CD4-positive, alpha-beta T cell treated with Interleukin-4 for 4 hours (primary cell): ENCODE results near the gene MRPL27.

Experiments
- DNase-seq: peaks from one replicate; pipeline ENCODE4 v3.0.0-alpha.2; 2020

Gene MRPL27

GRCh38 chr17:50382931-50383330, 9.9 kb upstream of the MRPL27 start:
- no peak for DNase-seq

- no peak for DNase-seq
Measured at GRCh38 chr17:50381920-50382319, 8.9 kb upstream of the MRPL27 start.

DNA sequence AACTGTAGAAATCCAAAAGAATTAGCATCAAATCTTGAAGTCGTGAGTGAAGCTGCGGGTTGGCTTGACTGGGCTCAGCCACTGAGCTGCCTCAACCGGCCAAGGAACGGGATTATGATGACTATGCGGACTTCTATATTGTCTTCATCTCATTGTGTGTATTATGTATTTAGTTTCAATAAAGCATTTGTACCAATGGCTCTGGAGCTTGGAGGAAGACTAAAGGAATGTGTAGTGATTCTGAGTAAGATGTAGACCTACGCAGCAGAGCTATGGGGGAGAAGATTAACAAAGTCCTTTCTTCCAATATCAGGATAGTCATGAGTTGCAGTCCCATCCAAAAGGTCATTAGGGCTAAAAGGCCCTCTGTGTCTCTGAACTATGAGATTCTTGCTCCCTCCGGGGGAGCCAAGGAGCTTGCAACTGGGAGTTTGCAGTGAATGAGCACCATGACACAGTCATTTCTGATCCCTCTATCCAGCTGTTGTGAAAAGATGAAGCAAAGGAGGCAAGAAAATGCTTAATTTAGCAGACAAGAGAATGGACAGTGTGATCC, 8.4 kb upstream of the MRPL27 start:
- no peak for DNase-seq

DNA sequence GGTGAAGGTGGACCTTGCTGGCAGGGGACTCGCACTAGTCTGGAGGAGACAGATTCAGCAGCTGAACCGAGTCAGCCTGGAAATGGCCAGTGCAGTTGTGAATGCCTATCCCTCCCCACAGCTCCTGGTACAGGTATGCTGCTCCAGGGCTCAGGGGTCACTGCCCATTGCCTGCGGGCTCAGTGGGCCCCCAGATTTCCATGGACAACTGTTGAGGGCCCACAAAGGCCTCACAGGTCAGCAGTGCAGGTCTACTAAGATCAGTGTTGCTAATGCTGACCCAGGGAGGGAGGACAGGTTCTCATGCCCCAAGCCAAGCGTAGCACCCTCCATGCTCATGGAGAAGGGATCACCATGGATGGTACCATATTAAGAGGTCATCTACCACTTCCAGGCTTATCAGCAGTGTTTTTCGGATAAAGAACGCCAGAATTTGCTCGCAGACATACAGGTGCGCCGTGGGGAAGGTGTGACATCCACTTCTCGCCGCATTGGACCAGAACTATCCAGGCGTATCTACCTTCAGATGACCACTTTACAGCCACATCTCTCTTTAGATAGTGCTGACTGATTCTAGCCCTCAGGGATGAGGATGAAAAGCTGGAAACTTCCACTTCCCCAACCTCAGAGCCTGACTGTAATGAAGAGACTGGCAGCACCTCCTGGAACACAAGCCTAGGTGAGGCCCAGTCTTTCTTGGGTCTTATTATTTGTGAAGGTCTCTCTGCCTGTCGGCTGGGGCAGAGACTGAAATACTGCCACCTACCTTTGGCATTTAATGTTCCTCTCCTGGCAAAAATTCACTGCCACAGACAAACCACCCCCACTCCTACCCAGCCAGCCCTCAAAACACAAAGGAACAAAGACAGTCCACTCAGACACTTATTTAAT, 7.6 kb upstream of the MRPL27 start:
- no peak for DNase-seq

- no peak for DNase-seq
Measured at GRCh38 chr17:50379351-50380132, 6.6 kb upstream of the MRPL27 start.

- DNase-seq: no peak
Measured at GRCh38 chr17:50375858-50376538, 3.0 kb upstream of the MRPL27 start.

DNA sequence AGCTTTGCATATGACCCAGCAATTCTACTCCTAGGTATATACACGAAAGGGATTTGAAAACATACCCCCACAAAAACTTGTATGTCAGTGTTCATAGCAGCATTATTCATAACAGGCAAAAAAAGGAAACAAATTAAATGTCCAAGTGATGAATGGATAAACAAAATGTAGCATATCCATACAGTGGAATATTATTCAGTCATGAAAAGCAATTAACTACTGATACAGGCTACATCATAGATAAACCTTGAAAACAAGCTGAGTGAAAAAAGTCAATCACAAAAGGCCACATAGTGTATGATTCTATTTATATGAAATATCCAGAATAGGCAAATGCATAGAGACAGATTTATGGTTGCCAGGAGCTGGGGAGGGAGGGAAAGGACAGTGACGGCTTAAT, 721 bp upstream of the MRPL27 start:
- DNase-seq: no peak

DNA sequence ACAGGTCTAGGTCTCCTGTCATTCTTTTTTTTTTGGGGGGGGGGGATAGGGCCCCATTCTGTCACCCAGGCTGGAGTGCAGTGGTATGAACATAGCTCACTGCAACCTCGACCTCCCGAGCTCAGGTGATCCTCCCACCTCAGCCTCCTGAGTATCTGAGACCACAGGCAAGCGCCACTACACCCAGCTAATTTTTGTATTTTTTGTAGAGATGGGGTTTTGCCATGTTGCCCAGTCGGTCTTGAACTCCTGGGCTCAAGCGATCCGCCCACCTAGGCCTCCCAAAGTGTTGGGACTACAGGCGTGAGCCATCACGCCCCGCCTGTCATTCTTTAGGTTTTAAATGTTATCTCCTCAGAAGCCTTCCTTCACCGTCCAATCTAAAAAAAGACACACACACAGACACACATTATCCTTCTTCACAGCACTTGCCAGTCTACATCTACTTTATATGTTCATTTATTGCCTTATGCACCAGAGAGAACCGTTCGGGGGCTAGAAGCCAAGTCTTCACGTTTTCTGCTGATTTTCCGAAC, 694 bp downstream of the MRPL27 start:
- DNase-seq: no peak

GRCh38 chr17:50371526-50371925, 1.5 kb downstream of the MRPL27 start:
- no peak for DNase-seq

- DNase-seq: no peak
Measured at GRCh38 chr17:50370052-50370451, 2.9 kb downstream of the MRPL27 start.

- no peak for DNase-seq
Measured at GRCh38 chr17:50367401-50367800, 5.6 kb downstream of the MRPL27 start.

- no peak for DNase-seq
Measured at GRCh38 chr17:50365649-50366393, 7.2 kb downstream of the MRPL27 start.

DNA sequence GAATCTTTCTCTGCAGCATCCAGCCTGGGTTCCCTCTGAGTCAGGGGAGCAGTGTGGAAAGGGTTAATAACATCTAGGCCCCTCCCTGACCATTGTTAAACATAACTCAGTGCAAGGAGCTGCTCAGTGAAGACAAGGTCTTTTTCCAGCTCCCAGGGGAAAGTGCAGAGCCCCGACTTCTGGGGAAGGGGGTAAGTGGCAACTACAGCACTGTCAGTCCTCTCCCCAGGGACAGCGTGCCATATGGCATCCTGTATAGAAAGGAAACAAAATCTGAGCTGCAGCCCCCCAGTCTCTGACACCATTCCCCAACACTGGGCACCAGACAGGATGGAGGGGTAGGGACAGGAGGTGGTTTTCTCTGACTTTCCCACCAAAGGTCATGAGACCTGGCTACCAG, 7.8 kb downstream of the MRPL27 start:
- no peak for DNase-seq

GRCh38 chr17:50364715-50365114, 8.3 kb downstream of the MRPL27 start:
- DNase-seq: no peak

DNA sequence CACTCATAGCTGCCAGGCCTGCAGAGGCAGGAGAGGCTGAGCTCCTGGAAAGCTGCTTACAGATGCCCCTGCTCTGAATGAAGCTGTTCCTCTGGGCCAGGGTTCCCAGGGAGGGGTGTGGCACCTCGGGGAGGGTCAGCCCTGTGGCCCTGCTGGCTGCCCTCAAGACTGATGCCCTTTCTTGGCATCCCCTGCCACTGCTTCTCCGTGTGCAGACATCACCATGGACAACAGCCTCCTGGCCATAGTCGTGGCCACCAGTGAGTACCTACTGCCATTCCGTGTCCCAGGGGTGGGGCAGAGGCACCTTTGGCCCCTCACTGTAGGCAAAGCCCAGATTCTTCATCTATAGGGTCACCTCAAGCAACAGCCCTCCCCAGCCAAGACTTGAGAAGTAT, 8.9 kb downstream of the MRPL27 start:
- DNase-seq: no peak

DNA sequence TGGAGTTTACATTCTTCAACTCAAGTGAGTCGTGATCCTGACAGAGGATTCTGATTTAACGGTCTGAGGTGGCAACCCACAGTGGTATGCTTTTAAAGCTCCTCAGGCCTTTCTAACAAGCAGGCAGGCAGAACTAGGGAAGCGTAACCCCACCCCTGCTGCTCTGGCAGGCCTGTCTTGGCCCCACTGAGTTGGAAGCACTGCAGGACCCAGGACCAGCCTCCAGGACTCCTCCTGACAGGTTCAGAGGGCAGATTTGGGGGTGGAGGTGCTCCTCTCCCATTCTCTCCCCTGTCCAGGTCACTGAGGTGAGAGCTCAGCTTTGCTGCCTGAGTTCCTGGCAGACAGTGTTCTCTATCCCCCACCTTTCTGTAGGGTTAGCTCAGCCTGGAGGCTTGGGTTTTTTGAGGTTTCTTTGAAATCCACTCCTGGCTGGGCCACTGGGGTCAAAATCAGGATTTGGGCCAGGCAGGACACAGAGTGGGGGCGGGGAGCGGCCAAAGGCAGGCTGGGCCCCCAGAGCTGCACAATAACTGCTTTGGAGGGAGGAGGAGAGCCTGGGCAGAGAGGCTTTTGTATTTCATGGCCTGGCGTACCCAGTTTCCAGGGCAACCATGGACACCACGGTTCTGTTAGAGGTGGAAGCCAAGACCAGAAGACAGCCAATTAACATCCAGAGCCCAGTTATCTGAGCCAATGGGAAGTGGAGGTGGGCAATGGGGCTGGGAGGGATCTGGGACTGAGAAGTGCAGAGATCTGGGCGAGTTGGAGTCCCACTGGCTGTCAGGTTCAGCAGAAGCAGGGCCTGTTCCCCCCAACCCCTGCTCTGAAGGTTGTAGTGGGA, 9.5 kb downstream of the MRPL27 start:
- no peak for DNase-seq

GRCh38 chr17:50362661-50363060, 10.3 kb downstream of the MRPL27 start:
- no peak for DNase-seq

GRCh38 chr17:50361561-50362480, 11.2 kb downstream of the MRPL27 start:
- DNase-seq: peak; percentile 66

- no peak for DNase-seq
Measured at GRCh38 chr17:50360486-50361115, 12.4 kb downstream of the MRPL27 start.
